Suprapubic skin (tissue), 4 donors: ENCODE measurements around the gene PACC1.

Experiments used
- EP300 ChIP-seq: sonication (generic); formaldehyde crosslinking; IDR thresholded peaks from one replicate; pipeline ENCODE4 v1.6.1; 2017; ENCODE audit warnings: antibody characterized with exemption
- POLR2AphosphoS5 ChIP-seq, 3 donors: sonication (generic); formaldehyde crosslinking; IDR thresholded peaks; one replicate each; pipeline ENCODE4 v1.6.1; 2017; ENCODE audit warnings: antibody characterized with exemption in 3 of 3

GRCh38 chr1:212359794-212360479 is 54.7 kb downstream of the PACC1 start:
- TF ChIP-seq EP300 (no peak), POLR2AphosphoS5 (IDR thresholded peaks at IDR 0.05) (no peak)
